Fibroblast of pulmonary artery (primary cell): ENCODE measurements around the gene PRKAG3.

ENCODE experiments used
- DNase-seq: peaks from one replicate; pipeline ENCODE4 v3.0.0-alpha.2; 2010; ENCODE audit warnings: low read depth
- H3K4me3 ChIP-seq: replicated peaks from 2 replicates; pipeline ENCODE4 v1.5.1; 2011; ENCODE audit warnings: low read depth, mild to moderate bottlenecking, control low read depth, low read length, moderate library complexity
- CTCF ChIP-seq: IDR thresholded peaks from 2 replicates; pipeline ENCODE4 v1.5.1; 2011; ENCODE audit warnings: mild to moderate bottlenecking, control low read depth, low read length, inconsistent platforms; ENCODE audit errors: missing control alignments

Gene PRKAG3

GRCh38 chr2:218829868-218830451 lies 1.6 kb downstream of the PRKAG3 start:
- no peak overlapping the region for H3K4me3 ChIP-seq
- no peak for TF ChIP-seq CTCF
- no peak for DNase-seq

GRCh38 chr2:218828477-218828778 lies 3.2 kb downstream of the PRKAG3 start:
- DNase-seq = no peak
- no peak for TF ChIP-seq CTCF
- no peak overlapping the region for H3K4me3 ChIP-seq

- no peak for DNase-seq
- no peak for TF ChIP-seq CTCF
- H3K4me3 ChIP-seq = no peak overlapping the region
Observed at GRCh38 chr2:218827701-218828476, 3.7 kb downstream of the PRKAG3 start.

DNA sequence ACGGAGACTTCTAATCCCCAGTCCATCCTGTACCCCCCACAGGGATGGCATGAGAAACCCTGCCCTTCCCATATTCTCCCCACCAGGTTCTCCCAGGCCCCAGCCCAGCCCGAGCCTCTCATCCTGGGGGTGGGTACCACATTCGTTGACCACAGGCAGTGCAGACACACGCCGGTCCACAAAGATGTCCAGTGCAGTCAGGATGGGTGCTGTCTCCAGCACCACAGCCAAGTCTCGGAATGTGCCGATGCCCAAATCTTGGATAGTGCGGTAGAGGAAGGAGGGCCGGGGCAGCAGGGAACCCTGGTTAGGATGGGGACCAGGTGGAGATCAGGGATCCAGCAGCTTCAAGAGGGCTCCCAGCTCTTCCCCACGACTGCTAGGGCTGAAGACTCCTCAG lies 4.8 kb downstream of the PRKAG3 start:
- no peak for TF ChIP-seq CTCF
- no peak for DNase-seq
- H3K4me3 ChIP-seq = no peak overlapping the region

- no peak overlapping the region for H3K4me3 ChIP-seq
- TF ChIP-seq CTCF = no peak
- no peak for DNase-seq
Observed at GRCh38 chr2:218824004-218824403, 7.6 kb downstream of the PRKAG3 start.

- no peak overlapping the region for H3K4me3 ChIP-seq
- no peak for TF ChIP-seq CTCF
- no peak for DNase-seq
Observed at GRCh38 chr2:218823196-218823855, 8.3 kb downstream of the PRKAG3 start.
